Central memory CD8-positive, alpha-beta T cell (primary cell): ENCODE measurements around the gene TTLL12.
A peak's percentile ranks its signal among the peaks of the same experiment; 100 is the strongest.

Source experiments
- ATAC-seq: fragments of 150-1000 bp; cut with Tn5 transposase; replicated peaks from 2 replicates; pipeline ENCODE4 v1.10.0; 2022; ENCODE audit warnings: mild to moderate bottlenecking, moderate FRiP score, moderate number of reproducible peaks; ENCODE audit not compliant: poor library complexity, severe bottlenecking; ENCODE audit errors: extremely low read depth
- DNase-seq, 2 donors: peaks; one replicate each; pipeline ENCODE4 v3.0.0; 2021; ENCODE audit warnings: low spot score in 2 of 2
- H3K27ac Mint-ChIP-seq: one replicate; pipeline ENCODE4 v1.8.0; 2022; ENCODE audit warnings: low read depth, mild to moderate bottlenecking, moderate library complexity, mixed read lengths
- H3K27me3 Mint-ChIP-seq: one replicate; pipeline ENCODE4 v1.8.0; 2022; ENCODE audit warnings: mixed read lengths
- H3K36me3 Mint-ChIP-seq: one replicate; pipeline ENCODE4 v1.8.0; 2022; ENCODE audit warnings: mild to moderate bottlenecking, moderate library complexity, mixed read lengths; ENCODE audit not compliant: insufficient read depth
- H3K4me1 Mint-ChIP-seq: one replicate; pipeline ENCODE4 v1.8.0; 2022; ENCODE audit warnings: mixed read lengths
- H3K4me3 Mint-ChIP-seq: one replicate; pipeline ENCODE4 v1.8.0; 2022; ENCODE audit warnings: mild to moderate bottlenecking, moderate library complexity, mixed read lengths
- H3K9me3 Mint-ChIP-seq: one replicate; pipeline ENCODE4 v1.8.0; 2022; ENCODE audit warnings: mixed read lengths

TTLL12 gene

DNA sequence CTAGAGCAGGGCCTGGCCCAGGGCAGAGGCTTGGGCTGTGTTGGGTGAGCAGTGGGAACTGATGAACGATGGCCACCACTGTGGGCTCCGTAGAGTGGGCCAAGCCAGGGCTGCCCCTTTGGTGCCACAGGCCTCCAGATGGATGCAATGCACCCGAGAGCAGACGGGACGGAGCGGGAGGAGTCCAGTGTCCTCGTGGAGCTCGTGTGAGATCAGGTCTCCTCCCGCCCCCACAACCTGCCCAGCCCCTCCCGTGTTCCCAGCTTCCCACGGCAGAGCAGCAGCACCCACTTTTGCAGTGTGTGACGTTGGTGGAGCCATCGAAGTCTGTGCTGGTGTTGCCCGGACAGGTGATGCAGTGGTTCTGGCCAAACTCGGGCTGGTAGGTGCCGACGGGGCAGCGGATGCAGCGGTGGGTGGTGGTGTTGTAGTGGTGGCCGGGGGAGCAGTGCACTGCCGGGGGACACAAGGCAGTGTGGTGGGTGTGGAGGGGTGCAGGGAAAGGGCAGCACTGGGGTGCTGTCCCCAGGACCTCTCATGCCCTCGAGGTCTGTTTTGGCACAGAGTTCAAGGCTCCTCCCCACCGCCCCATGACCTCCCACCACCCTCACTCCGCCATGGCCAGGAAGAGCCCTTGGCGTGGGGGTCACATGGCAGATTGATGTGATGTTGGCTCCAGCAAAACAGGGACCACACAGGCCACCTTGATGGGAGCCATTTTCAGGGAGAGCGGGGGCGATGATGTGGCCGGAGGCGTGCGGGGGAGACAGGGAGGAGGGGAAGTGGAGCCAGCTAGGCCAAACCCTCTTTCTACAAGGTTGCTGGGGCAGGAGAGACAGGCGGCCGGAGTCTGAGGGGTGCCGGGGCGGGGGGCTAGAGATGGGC lies 23.9 kb upstream of the TTLL12 start:
- peaks cover 13% of the 10 kb centered on the region for H3K4me1 Mint-ChIP-seq
- H3K27ac Mint-ChIP-seq = no peak overlapping the region
- H3K36me3 Mint-ChIP-seq = peaks cover 3% of the 10 kb centered on the region
- DNase-seq (no peak), ATAC-seq (no peak)
- H3K27me3 Mint-ChIP-seq = peaks cover 15% of the 10 kb centered on the region
- no peak overlapping the region for H3K4me3 Mint-ChIP-seq
- H3K9me3 Mint-ChIP-seq = no peaks in the 10 kb centered on the region

DNA sequence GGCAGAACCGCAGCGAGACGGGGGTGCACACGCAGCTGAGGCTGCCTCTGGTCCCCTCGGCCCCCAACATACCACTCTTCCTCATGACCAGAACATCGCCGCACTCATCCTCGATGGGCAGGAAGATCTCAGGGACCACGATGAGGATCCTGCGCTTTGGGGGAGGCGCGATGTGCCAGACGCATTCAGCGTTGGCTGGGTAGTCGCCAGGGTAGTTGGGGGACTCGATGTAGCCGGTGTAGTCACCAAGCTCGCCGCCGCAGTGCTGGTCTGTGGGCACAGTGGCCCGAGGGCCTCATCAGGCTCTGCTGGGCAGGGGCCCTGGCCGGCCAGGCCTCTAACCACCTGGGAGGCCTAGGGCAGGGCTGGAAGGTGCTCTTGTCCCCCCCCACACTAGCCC lies 23.0 kb upstream of the TTLL12 start:
- no peak for DNase-seq
- H3K36me3 Mint-ChIP-seq = peaks cover 9% of the 10 kb centered on the region
- no peak for ATAC-seq
- no peaks in the 10 kb centered on the region for H3K9me3 Mint-ChIP-seq
- H3K4me3 Mint-ChIP-seq = no peak overlapping the region
- no peak overlapping the region for H3K27ac Mint-ChIP-seq
- H3K4me1 Mint-ChIP-seq = peaks cover 14% of the 10 kb centered on the region
- peaks cover 6% of the 10 kb centered on the region for H3K27me3 Mint-ChIP-seq

GRCh38 chr22:43209523-43209890 lies 22.6 kb upstream of the TTLL12 start:
- H3K4me3 Mint-ChIP-seq = no peak overlapping the region

GRCh38 chr22:43208703-43209522 lies 22.0 kb upstream of the TTLL12 start:
- no peaks in the 10 kb centered on the region for H3K9me3 Mint-ChIP-seq
- no peak overlapping the region for H3K27ac Mint-ChIP-seq
- H3K27me3 Mint-ChIP-seq = no peaks in the 10 kb centered on the region
- peaks cover 14% of the 10 kb centered on the region for H3K4me1 Mint-ChIP-seq
- peaks cover 10% of the 10 kb centered on the region for H3K36me3 Mint-ChIP-seq
- no peak overlapping the region for H3K4me3 Mint-ChIP-seq
- ATAC-seq = no peak
- no peak for DNase-seq

More at GRCh38 chr22:43209523-43209890, 22.6 kb upstream of the TTLL12 start:
- peaks cover 9% of the 10 kb centered on the region for H3K36me3 Mint-ChIP-seq
- no peak for DNase-seq
- H3K27ac Mint-ChIP-seq = no peak overlapping the region
- ATAC-seq = no peak
- no peaks in the 10 kb centered on the region for H3K9me3 Mint-ChIP-seq
- H3K27me3 Mint-ChIP-seq = peaks cover 2% of the 10 kb centered on the region
- H3K4me1 Mint-ChIP-seq = peaks cover 14% of the 10 kb centered on the region

DNA sequence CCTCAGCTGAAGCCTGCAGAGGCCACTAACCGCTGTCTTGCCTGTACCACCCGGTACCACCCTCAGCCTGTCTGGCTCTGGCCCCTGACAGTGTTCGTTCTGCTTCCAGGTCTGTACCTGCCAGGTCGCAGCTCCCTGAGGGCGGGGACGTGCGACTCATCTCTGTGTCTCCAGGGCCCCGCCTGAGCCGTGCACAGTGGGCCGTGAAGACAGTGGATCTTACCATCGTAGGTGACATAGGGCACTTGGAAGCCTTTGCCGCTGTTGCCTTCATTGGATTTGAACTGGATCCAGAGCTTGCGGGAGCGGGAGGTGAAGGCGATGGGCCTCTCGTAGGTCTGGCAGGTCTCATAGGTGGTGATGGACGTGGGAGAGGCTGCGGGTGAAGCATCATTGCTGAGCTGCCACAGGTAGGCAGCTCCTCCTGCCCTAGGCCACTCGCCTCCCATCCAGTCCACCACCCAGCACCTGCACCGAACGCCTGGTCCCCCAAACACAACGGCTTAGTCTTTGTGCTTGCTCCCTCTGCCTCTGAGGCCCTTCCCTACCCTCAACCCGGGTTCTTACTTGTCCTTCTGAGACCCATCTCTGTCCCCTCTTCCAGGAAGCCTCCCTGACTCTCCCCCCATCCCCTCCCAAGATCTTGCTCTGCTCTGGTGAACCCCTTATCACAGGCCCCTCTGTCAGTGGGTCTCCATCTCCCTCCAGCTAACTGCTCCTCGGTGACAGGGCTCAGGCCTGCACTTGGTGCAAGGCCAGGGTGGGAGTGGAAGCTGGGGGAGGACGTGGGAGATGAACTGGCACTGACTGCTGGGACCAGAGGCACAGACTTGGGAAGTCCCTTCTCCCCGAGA lies 21.1 kb upstream of the TTLL12 start:
- Mint-ChIP-seq H3K36me3 (peaks cover 11% of the 10 kb centered on the region), H3K4me3 (no peak overlapping the region), H3K27ac (no peak overlapping the region), H3K9me3 (no peaks in the 10 kb centered on the region), H3K4me1 (peaks cover 14% of the 10 kb centered on the region), H3K27me3 (no peaks in the 10 kb centered on the region)
- ATAC-seq (no peak), DNase-seq (no peak)

GRCh38 chr22:43207386-43207785 lies 20.5 kb upstream of the TTLL12 start:
- DNase-seq = no peak
- Mint-ChIP-seq H3K9me3 (no peaks in the 10 kb centered on the region), H3K27ac (no peak overlapping the region), H3K4me3 (no peak overlapping the region), H3K27me3 (no peaks in the 10 kb centered on the region), H3K4me1 (peaks cover 14% of the 10 kb centered on the region), H3K36me3 (peaks cover 11% of the 10 kb centered on the region)
- no peak for ATAC-seq

- Mint-ChIP-seq H3K27me3 (no peaks in the 10 kb centered on the region), H3K9me3 (no peaks in the 10 kb centered on the region), H3K4me3 (no peak overlapping the region), H3K4me1 (peaks cover 14% of the 10 kb centered on the region), H3K27ac (peak overlapping the region; percentile 66), H3K36me3 (peaks cover 12% of the 10 kb centered on the region)
- ATAC-seq (no peak), DNase-seq (no peak)
These were observed 19.7 kb upstream of the TTLL12 start for GRCh38 chr22:43206509-43207161.

DNA sequence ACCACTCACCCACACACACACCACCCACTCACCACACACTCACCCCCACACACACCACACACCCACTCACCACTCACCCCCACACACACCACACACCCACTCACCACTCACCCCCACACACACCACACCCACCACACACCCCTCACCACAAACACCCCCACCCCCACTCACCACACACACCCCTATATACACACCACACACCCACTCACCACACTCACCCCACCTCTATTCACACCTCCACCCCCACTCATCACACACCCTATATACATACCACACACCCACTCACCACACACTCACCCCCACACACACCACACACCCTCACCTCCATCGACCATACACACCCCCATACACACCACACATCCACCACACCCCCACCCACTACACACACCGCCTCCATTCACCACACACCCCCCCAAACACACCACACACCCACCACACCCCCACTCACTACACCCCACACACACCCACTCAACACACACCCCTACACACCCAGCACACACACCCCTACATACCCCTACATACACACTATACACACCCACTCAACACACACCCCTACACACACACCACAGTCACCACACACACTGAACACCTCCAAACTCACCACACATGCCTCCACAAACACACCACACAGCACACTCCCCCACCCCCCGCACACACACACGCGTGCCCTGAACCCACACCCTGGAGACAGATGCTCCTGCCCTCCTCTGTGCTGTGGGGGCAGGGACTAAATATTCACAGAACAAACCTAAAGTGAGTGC lies 19.0 kb upstream of the TTLL12 start:
- ATAC-seq (peak; percentile 64), DNase-seq (peak in 1 of 2 donors; percentile 26)
- H3K36me3 Mint-ChIP-seq = peaks cover 12% of the 10 kb centered on the region
- peaks cover 14% of the 10 kb centered on the region for H3K4me1 Mint-ChIP-seq
- H3K4me3 Mint-ChIP-seq = no peak overlapping the region
- H3K27me3 Mint-ChIP-seq = no peaks in the 10 kb centered on the region
- H3K9me3 Mint-ChIP-seq = no peaks in the 10 kb centered on the region
- H3K27ac Mint-ChIP-seq = peak overlapping the region; percentile 66

- peaks cover 4% of the 10 kb centered on the region for H3K27me3 Mint-ChIP-seq
- peaks cover 14% of the 10 kb centered on the region for H3K4me1 Mint-ChIP-seq
- H3K27ac Mint-ChIP-seq = peak overlapping the region; percentile 66
- no peak for DNase-seq
- H3K4me3 Mint-ChIP-seq = no peak overlapping the region
- H3K9me3 Mint-ChIP-seq = no peaks in the 10 kb centered on the region
- peaks cover 12% of the 10 kb centered on the region for H3K36me3 Mint-ChIP-seq
- ATAC-seq = peak; percentile 40
These were observed 18.3 kb upstream of the TTLL12 start for GRCh38 chr22:43205261-43205691.

- H3K36me3 Mint-ChIP-seq = peaks cover 12% of the 10 kb centered on the region
- peaks cover 22% of the 10 kb centered on the region for H3K27me3 Mint-ChIP-seq
- no peak for DNase-seq
- H3K9me3 Mint-ChIP-seq = no peaks in the 10 kb centered on the region
- no peak overlapping the region for H3K27ac Mint-ChIP-seq
- no peak overlapping the region for H3K4me3 Mint-ChIP-seq
- ATAC-seq = no peak
- peaks cover 14% of the 10 kb centered on the region for H3K4me1 Mint-ChIP-seq
These were observed 16.6 kb upstream of the TTLL12 start for GRCh38 chr22:43203471-43203981.

GRCh38 chr22:43202756-43203410 lies 15.9 kb upstream of the TTLL12 start:
- no peaks in the 10 kb centered on the region for H3K9me3 Mint-ChIP-seq
- peaks cover 28% of the 10 kb centered on the region for H3K27me3 Mint-ChIP-seq
- no peak for DNase-seq
- H3K27ac Mint-ChIP-seq = no peak overlapping the region
- H3K4me3 Mint-ChIP-seq = no peak overlapping the region
- ATAC-seq = no peak
- H3K36me3 Mint-ChIP-seq = peaks cover 12% of the 10 kb centered on the region
- peaks cover 12% of the 10 kb centered on the region for H3K4me1 Mint-ChIP-seq
